GM19238 (cell line): ENCODE measurements around the gene CD55.
"Not testable (repeated sequence)": the region's sequence is repeated elsewhere in the genome, so short reads cannot be mapped to it uniquely, and the experiment has no call there.

Experiments
- DNase-seq: peaks from one replicate; pipeline ENCODE4 v3.0.0; 2011; ENCODE audit warnings: low spot score; ENCODE audit not compliant: insufficient read length

The CD55 gene

GRCh38 chr1:207304710-207305488 is 16.6 kb upstream of the CD55 start:
- no peak for DNase-seq

GRCh38 chr1:207305489-207305873 is 16.0 kb upstream of the CD55 start:
- DNase-seq = no peak

GRCh38 chr1:207306023-207306422 is 15.5 kb upstream of the CD55 start:
- DNase-seq = no peak

GRCh38 chr1:207306603-207307002 is 14.9 kb upstream of the CD55 start:
- DNase-seq = no peak

GRCh38 chr1:207308451-207309190 is 12.9 kb upstream of the CD55 start:
- DNase-seq = no peak

GRCh38 chr1:207309745-207310273 is 11.7 kb upstream of the CD55 start:
- DNase-seq = no peak

- DNase-seq = no peak
Measured at GRCh38 chr1:207311888-207312603, 9.4 kb upstream of the CD55 start.

- DNase-seq = no peak
Measured at GRCh38 chr1:207312604-207312920, 8.9 kb upstream of the CD55 start.

- DNase-seq = no peak
Measured at GRCh38 chr1:207313131-207313530, 8.3 kb upstream of the CD55 start.

- DNase-seq = no peak
Measured at GRCh38 chr1:207314816-207315215, 6.7 kb upstream of the CD55 start.

GRCh38 chr1:207315435-207315834 is 6.0 kb upstream of the CD55 start:
- no peak for DNase-seq

- DNase-seq = no peak
Measured at GRCh38 chr1:207316141-207316540, 5.3 kb upstream of the CD55 start.

GRCh38 chr1:207316622-207317391 is 4.7 kb upstream of the CD55 start:
- no peak for DNase-seq

GRCh38 chr1:207317561-207317960 is 3.9 kb upstream of the CD55 start:
- no peak for DNase-seq

- no peak for DNase-seq
Measured at GRCh38 chr1:207318072-207318619, 3.3 kb upstream of the CD55 start.

GRCh38 chr1:207319199-207319598 is 2.3 kb upstream of the CD55 start:
- no peak for DNase-seq

- DNase-seq = not testable (repeated sequence)
Measured at GRCh38 chr1:207320105-207320504, 1.4 kb upstream of the CD55 start.

GRCh38 chr1:207321790-207322645 is 540 bp downstream of the CD55 start:
- no peak for DNase-seq

- no peak for DNase-seq
Measured at GRCh38 chr1:207323425-207324225, 2.1 kb downstream of the CD55 start.
